HepG2 (cell line): Measurements from ENCODE around the gene FJX1. TPM values are rescaled to one million over a fixed set of nuclear protein-coding genes. Genes with fewer than 3 reads are reported as not detected.

Experiments used
- ATAC-seq: fragments of 200-7000 bp; cut with Tn5 transposase; 3 replicates; pipeline ENCODE4 v1.9.1; 2020; ENCODE audit warnings: mild to moderate bottlenecking, moderate library complexity
- BruUV-seq: library from RNA; stranded (reverse); fragments of 400-500 nt; replicated peaks from 2 replicates; lab custom pipeline; 2021; lab: Mats Ljungman, UMichigan
- CTCF ChIA-PET: fragments of 300-600 bp; formaldehyde crosslinking; extraction: SDS; loops from one replicate; lab custom pipeline; 2021; ENCODE audit warnings: low total read pairs, inconsistent platforms, low intra/inter-chr PET ratio; lab: Yijun Ruan, JAX
- POLR2A ChIA-PET: fragments of 350-600 bp; sonication (Branson Sonifier 250); formaldehyde crosslinking; loops from one replicate; lab custom pipeline; 2020; ENCODE audit warnings: antibody characterized with exemption, inconsistent platforms; lab: Yijun Ruan, JAX
- DNase-seq: peaks from one replicate; pipeline ENCODE4 v3.0.0-alpha.2; 2015; ENCODE audit warnings: low spot score
- FAIRE-seq: peaks from 3 replicates; lab custom pipeline; 2011; peaks lifted over from hg19 to GRCh38; lab: Jason Lieb, UNC
- H2AFZ ChIP-seq: one replicate; pipeline ENCODE4 v1.6.1; 2011; ENCODE audit warnings: low read length, inconsistent platforms
- H3K27ac ChIP-seq: fragments of 300-600 bp; 3 replicates; pipeline ENCODE4 v1.8.0; 2011; ENCODE audit warnings: mixed run types, mild to moderate bottlenecking, mixed read lengths, low read length, inconsistent platforms; ENCODE audit not compliant: insufficient read depth; ENCODE audit errors: extremely low read length
- H3K27me3 ChIP-seq, 2 experiments: fragments of 200-600 bp in 1 of 2; 2 replicates in 1 of 2; 3 replicates in 1 of 2; pipeline versions ENCODE4 v1.6.0 to v1.8.0; 2011; ENCODE audit warnings: low read length in 2 of 2, mild to moderate bottlenecking in 2 of 2, moderate library complexity in 2 of 2, inconsistent platforms in 1 of 2; ENCODE audit not compliant: insufficient read depth in 2 of 2, control insufficient read depth in 1 of 2
- H3K36me3 ChIP-seq, 2 experiments: fragments of 200-600 bp in 1 of 2; replicated peaks in 1 of 2; 2 replicates in 1 of 2; 3 replicates in 1 of 2; pipeline versions ENCODE4 v1.5.1 to v1.8.0; 2011; ENCODE audit warnings: low read length in 2 of 2, inconsistent platforms in 1 of 2; ENCODE audit not compliant: insufficient read depth in 2 of 2, control insufficient read depth in 1 of 2
- H3K4me1 ChIP-seq: 2 replicates; pipeline ENCODE4 v1.5.1; 2012; ENCODE audit warnings: low read length, inconsistent platforms; ENCODE audit not compliant: insufficient read depth
- H3K4me2 ChIP-seq: 2 replicates; pipeline ENCODE4 v1.6.0; 2011; ENCODE audit warnings: low read depth, low read length, inconsistent platforms
- H3K4me3 ChIP-seq, 3 experiments: fragments of 200-600 bp in 1 of 3; sonication (generic), shearing (Covaris generic) in 1 of 3; replicated peaks in 1 of 3; 2 replicates each; pipeline ENCODE4 v1.5.1; 2011 to 2016; ENCODE audit warnings: low read length in 3 of 3, inconsistent platforms in 2 of 3, low read depth in 2 of 3, mild to moderate bottlenecking in 2 of 3, control low read depth in 1 of 3, mixed read lengths in 1 of 3; ENCODE audit not compliant: insufficient read depth in 1 of 3
- H3K79me2 ChIP-seq: one replicate; pipeline ENCODE4 v1.6.1; 2011; ENCODE audit warnings: low read length, inconsistent platforms; ENCODE audit not compliant: insufficient read depth
- H3K9ac ChIP-seq: 2 replicates; pipeline ENCODE4 v1.6.0; 2011; ENCODE audit warnings: mild to moderate bottlenecking, low read depth, low read length, inconsistent platforms; ENCODE audit not compliant: insufficient read depth
- H3K9me3 ChIP-seq: 2 replicates; pipeline ENCODE4 v1.5.1; 2012; ENCODE audit warnings: mild to moderate bottlenecking, low read length
- H4K20me1 ChIP-seq: 2 replicates; pipeline ENCODE4 v1.6.0; 2011; ENCODE audit warnings: inconsistent platforms, mild to moderate bottlenecking, low read length, moderate library complexity; ENCODE audit not compliant: insufficient read depth
- AHR ChIP-seq: IDR thresholded peaks from 2 replicates; pipeline ENCODE4 v1.6.1; 2018; ENCODE audit warnings: missing genetic modification reagents, missing compliant biosample characterization
- GFI1 ChIP-seq: sonication (generic); formaldehyde crosslinking; IDR thresholded peaks from 2 replicates; pipeline ENCODE4 v1.5.0; 2020; ENCODE audit warnings: missing genetic modification reagents, mild to moderate bottlenecking, borderline replicate concordance
- HOXA3 ChIP-seq: sonication (generic); formaldehyde crosslinking; IDR thresholded peaks from 2 replicates; pipeline ENCODE4 v1.5.0; 2020; ENCODE audit warnings: missing genetic modification reagents
- JUNB ChIP-seq: sonication (generic); formaldehyde crosslinking; IDR thresholded peaks from 2 replicates; pipeline ENCODE4 v1.8.0; 2022; ENCODE audit warnings: missing genetic modification reagents, mild to moderate bottlenecking, borderline replicate concordance
- NFYB ChIP-seq: sonication (generic); formaldehyde crosslinking; IDR thresholded peaks from 2 replicates; pipeline ENCODE4 v1.4.0; 2020; ENCODE audit warnings: missing genetic modification reagents
- RBFOX2 ChIP-seq: fragments of 200-400 bp; formaldehyde crosslinking; IDR thresholded peaks from 2 replicates; pipeline ENCODE4 v1.6.1; 2017; ENCODE audit warnings: low read depth, mild to moderate bottlenecking, low read length
- SETDB1 ChIP-seq: sonication (generic); formaldehyde crosslinking; IDR thresholded peaks from 2 replicates; pipeline ENCODE4 v1.5.1; 2020; ENCODE audit warnings: missing genetic modification reagents, mild to moderate bottlenecking, borderline replicate concordance
- TCF7 ChIP-seq: sonication (generic); IDR thresholded peaks from 2 replicates; pipeline ENCODE4 v1.6.1; 2016; ENCODE audit warnings: antibody characterized with exemption, low read depth
- ZNF12 ChIP-seq: sonication (generic); formaldehyde crosslinking; IDR thresholded peaks from 2 replicates; pipeline ENCODE4 v1.5.0; 2020; ENCODE audit warnings: missing genetic modification reagents
- WGBS: methylation state at CpG from one replicate; pipeline ENCODE4 v1.1.6; 2017; ENCODE audit warnings: low lambda C conversion rate; 5-methylcytosine and 5-hydroxymethylcytosine counted together
- in situ Hi-C: cut with HindIII; loops from 2 replicates; pipeline ENCODE4 v1.10.0; 2017; ENCODE audit warnings: low pct_unique_long_range_greater_than_20kb; ENCODE audit not compliant: extremely low pct_ligation_motif_present
- intact Hi-C: fragments of 100-400 bp; cut with micrococcal nuclease; formaldehyde crosslinking; loops from one replicate; pipeline ENCODE4 v1.10.0; 2022; ENCODE audit not compliant: unreplicated experiment
- polyA plus RNA-seq, 8 experiments: library from polyadenylated mRNA; depleted of rRNA in 3 of 8; stranded (reverse) in 7 of 8; unstranded in 1 of 8; fragments of >200 nt; fragmentation: Illumina TruSeq in 4 of 8; extraction: Trizol in 4 of 8; gene quantifications; 2 replicates each; pipeline versions ENCODE4 v1.2.1 to v1.2.3, GENCODE V29; 2011 to 2016; ENCODE audit warnings: low read depth in 4 of 8, missing spikeins in 1 of 8, mixed read lengths in 1 of 8; ENCODE audit not compliant: insufficient read depth in 1 of 8
- total RNA-seq, 5 experiments: library from RNA; depleted of rRNA; stranded (reverse); fragments of >200 nt; fragmentation: Illumina TruSeq; extraction: Trizol; gene quantifications; 2 replicates each; pipeline ENCODE4 v1.2.3, GENCODE V29; 2016; ENCODE audit warnings: low read depth in 1 of 5
- TF ChIP-seq, protein P1 (sequence below): sonication (generic); formaldehyde crosslinking; IDR thresholded peaks from 2 replicates; pipeline ENCODE4 v1.5.0; 2020; ENCODE audit warnings: missing genetic modification reagents
- TF ChIP-seq, protein P2 (sequence below): IDR thresholded peaks from 2 replicates; pipeline ENCODE4 v1.6.1; 2016; ENCODE audit warnings: missing biosample characterization, missing genetic modification reagents, low read depth
- TF ChIP-seq, protein P3 (sequence below): sonication (generic); formaldehyde crosslinking; IDR thresholded peaks from 2 replicates; pipeline ENCODE4 v1.4.0; 2020; ENCODE audit warnings: missing genetic modification reagents, borderline replicate concordance
- TF ChIP-seq, protein P4 (sequence below): sonication (generic); formaldehyde crosslinking; IDR thresholded peaks from 2 replicates; pipeline ENCODE4 v1.4.0; 2020; ENCODE audit warnings: missing genetic modification reagents

FJX1 gene
- total and polyA plus RNA-seq, 2 of the 13 experiments (the other 11 are each of a cell fraction or from before 2014, with no cell fraction given): 0.40 to 0.82 TPM

DNA sequence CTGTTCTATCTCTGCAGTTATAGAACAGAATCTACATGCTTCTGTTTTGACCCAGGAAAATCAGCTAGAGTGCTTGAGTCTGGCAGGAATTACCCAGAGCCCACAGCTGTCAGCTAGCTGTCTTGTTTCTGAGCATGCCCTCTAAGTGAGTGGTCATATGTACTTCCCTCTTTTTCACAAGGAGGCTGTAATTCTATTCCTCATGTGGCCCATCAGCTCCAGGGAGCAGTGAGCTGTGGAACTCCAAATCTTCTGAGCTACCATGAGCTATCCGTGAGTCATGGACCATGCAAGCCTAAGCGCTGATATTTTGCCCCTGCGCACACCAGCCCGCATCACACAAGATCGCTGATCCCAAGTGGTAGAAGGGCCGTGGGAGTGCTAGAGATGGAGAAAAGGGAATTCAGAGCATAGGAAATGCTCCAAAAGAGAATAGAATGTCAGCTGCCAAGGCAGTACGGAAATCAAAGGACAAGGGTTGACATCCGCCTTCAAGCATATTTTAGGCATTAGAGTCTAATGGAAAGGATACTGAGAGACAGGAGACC, 5.4 kb downstream of the FJX1 start:
- H3K4me3 ChIP-seq: no peak overlapping the region
- no peak overlapping the region for H3K27ac ChIP-seq

More for the DNA sequence above, 5.4 kb downstream of the FJX1 start:
- H3K4me1 ChIP-seq: no peaks in the 10 kb centered on the region; the same call in 1 of the 2 replicates
- ATAC-seq (no peak), DNase-seq (no peak), FAIRE-seq (no peak)
- BruUV-seq: no TSS peak
- H2AFZ ChIP-seq: no peak overlapping the region
- in situ Hi-C loops: loop anchor here (25.0 kb wide), 1 partner anchor 864 kb away; no protein-coding TSS in a partner anchor
- TF ChIP-seq TCF7: no peak
- TF ChIP-seq, protein P1, sequence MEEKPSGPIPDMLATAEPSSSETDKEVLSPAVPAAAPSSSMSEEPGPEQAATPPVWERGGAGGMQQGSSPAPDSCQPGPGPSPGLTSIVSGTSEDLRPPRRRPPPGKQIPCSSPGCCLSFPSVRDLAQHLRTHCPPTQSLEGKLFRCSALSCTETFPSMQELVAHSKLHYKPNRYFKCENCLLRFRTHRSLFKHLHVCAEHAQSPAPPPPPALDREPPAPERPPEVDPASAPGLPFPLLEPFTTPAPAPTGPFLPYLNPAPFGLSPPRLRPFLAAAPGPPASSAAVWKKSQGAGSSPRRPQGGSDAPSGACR (CRISPR knock-in tag): no peak
- TF ChIP-seq, protein P2, sequence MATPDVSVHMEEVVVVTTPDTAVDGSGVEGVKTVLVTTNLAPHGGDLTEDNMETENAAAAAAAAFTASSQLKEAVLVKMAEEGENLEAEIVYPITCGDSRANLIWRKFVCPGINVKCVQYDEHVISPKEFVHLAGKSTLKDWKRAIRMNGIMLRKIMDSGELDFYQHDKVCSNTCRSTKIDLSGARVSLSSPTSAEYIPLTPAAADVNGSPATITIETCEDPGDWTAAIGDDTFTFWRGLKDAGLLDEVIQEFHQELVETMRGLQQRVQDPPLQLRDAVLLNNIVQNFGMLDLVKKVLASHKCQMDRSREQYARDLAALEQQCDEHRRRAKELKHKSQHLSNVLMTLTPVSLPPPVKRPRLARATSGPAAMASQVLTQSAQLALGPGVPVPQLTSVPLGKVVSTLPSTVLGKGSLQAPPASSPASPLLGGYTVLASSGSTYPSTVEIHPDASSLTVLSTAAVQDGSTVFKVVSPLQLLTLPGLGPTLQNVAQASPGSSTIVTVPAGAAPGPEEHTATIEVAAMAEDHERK (CRISPR knock-in tag): no peak
- TF ChIP-seq JUNB (CRISPR knock-in tag): no peak
- no peak for TF ChIP-seq GFI1
- TF ChIP-seq ZNF12 (CRISPR knock-in tag): no peak
- no peak for TF ChIP-seq SETDB1 (CRISPR knock-in tag)
- TF ChIP-seq, protein P3, sequence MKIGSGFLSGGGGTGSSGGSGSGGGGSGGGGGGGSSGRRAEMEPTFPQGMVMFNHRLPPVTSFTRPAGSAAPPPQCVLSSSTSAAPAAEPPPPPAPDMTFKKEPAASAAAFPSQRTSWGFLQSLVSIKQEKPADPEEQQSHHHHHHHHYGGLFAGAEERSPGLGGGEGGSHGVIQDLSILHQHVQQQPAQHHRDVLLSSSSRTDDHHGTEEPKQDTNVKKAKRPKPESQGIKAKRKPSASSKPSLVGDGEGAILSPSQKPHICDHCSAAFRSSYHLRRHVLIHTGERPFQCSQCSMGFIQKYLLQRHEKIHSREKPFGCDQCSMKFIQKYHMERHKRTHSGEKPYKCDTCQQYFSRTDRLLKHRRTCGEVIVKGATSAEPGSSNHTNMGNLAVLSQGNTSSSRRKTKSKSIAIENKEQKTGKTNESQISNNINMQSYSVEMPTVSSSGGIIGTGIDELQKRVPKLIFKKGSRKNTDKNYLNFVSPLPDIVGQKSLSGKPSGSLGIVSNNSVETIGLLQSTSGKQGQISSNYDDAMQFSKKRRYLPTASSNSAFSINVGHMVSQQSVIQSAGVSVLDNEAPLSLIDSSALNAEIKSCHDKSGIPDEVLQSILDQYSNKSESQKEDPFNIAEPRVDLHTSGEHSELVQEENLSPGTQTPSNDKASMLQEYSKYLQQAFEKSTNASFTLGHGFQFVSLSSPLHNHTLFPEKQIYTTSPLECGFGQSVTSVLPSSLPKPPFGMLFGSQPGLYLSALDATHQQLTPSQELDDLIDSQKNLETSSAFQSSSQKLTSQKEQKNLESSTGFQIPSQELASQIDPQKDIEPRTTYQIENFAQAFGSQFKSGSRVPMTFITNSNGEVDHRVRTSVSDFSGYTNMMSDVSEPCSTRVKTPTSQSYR (CRISPR knock-in tag): no peak
- TF ChIP-seq RBFOX2: no peak
- no peak for TF ChIP-seq NFYB
- no peak for TF ChIP-seq HOXA3 (CRISPR knock-in tag)
- TF ChIP-seq AHR (CRISPR knock-in tag): no peak
- TF ChIP-seq, protein P4, sequence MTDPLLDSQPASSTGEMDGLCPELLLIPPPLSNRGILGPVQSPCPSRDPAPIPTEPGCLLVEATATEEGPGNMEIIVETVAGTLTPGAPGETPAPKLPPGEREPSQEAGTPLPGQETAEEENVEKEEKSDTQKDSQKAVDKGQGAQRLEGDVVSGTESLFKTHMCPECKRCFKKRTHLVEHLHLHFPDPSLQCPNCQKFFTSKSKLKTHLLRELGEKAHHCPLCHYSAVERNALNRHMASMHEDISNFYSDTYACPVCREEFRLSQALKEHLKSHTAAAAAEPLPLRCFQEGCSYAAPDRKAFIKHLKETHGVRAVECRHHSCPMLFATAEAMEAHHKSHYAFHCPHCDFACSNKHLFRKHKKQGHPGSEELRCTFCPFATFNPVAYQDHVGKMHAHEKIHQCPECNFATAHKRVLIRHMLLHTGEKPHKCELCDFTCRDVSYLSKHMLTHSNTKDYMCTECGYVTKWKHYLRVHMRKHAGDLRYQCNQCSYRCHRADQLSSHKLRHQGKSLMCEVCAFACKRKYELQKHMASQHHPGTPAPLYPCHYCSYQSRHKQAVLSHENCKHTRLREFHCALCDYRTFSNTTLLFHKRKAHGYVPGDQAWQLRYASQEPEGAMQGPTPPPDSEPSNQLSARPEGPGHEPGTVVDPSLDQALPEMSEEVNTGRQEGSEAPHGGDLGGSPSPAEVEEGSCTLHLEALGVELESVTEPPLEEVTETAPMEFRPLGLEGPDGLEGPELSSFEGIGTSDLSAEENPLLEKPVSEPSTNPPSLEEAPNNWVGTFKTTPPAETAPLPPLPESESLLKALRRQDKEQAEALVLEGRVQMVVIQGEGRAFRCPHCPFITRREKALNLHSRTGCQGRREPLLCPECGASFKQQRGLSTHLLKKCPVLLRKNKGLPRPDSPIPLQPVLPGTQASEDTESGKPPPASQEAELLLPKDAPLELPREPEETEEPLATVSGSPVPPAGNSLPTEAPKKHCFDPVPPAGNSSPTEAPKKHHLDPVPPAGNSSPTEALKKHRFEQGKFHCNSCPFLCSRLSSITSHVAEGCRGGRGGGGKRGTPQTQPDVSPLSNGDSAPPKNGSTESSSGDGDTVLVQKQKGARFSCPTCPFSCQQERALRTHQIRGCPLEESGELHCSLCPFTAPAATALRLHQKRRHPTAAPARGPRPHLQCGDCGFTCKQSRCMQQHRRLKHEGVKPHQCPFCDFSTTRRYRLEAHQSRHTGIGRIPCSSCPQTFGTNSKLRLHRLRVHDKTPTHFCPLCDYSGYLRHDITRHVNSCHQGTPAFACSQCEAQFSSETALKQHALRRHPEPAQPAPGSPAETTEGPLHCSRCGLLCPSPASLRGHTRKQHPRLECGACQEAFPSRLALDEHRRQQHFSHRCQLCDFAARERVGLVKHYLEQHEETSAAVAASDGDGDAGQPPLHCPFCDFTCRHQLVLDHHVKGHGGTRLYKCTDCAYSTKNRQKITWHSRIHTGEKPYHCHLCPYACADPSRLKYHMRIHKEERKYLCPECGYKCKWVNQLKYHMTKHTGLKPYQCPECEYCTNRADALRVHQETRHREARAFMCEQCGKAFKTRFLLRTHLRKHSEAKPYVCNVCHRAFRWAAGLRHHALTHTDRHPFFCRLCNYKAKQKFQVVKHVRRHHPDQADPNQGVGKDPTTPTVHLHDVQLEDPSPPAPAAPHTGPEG: no peak
- ChIA-PET CTCF (no interaction called here), POLR2A (no interaction called here)
- H3K36me3 ChIP-seq: no peaks in the 10 kb centered on the region
- H3K9me3 ChIP-seq: no peaks in the 10 kb centered on the region
- 57% methylated on average over 8 of the region's 8 CpGs for WGBS
- no peaks in the 10 kb centered on the region for H4K20me1 ChIP-seq
- peaks cover 1 to 21% of the 10 kb centered on the region in 2 experiments; a peak in 3 of 5 replicates for H3K27me3 ChIP-seq
- no peak overlapping the region for H3K9ac ChIP-seq
- no peaks in the 10 kb centered on the region for H3K79me2 ChIP-seq
- intact Hi-C loops: no loop called here
- H3K4me2 ChIP-seq: no peak overlapping the region
